ENCODE measurements around the gene LHB. TPM values are rescaled to one million over a fixed set of nuclear protein-coding genes. Genes with fewer than 3 reads are reported as not detected.
"Not testable (repeated sequence)": the region's sequence is repeated elsewhere in the genome, so short reads cannot be mapped to it uniquely, and the experiment has no call there.

The LHB gene
- total RNA-seq, 1 donor from 2014 or later, result not detected

DNA sequence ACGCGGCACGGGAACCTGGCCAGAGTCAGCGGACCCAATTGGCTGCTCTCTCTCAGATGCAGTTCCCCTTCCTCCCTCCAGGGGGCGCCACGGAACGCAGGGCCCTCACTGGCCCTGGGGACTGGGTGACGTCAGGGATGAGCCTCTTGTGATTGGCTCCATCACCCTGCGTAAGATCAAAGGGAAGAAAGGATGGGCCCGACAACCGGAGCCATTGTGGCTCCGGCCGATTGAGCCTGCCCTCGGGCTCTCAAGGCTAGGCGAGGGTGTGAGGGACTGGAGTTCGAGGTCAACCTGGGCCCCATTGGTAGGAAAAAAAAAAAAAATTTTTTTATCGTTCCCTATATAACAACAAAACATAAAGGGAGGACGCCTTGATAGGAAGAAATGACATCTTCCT lies 19.9 kb upstream of the LHB start, which contains the start of gene CGB1:
CGB1 (minus strand) TSS at position 81 of the 400 bp plus-strand sequence. CDS start 184 bp downstream, outside the sequence.
- not testable (repeated sequence) for H3K27me3 Mint-ChIP-seq (ENCODE audit: low read depth); H3K36me3 Mint-ChIP-seq; H3K9me3 Mint-ChIP-seq; H3K27ac Mint-ChIP-seq; DNase-seq (ENCODE audit: low spot score in 2 of 2, unreplicated experiment in 2 of 2); H3K4me3 Mint-ChIP-seq; H3K4me1 Mint-ChIP-seq
- TF ChIP-seq, protein P1, sequence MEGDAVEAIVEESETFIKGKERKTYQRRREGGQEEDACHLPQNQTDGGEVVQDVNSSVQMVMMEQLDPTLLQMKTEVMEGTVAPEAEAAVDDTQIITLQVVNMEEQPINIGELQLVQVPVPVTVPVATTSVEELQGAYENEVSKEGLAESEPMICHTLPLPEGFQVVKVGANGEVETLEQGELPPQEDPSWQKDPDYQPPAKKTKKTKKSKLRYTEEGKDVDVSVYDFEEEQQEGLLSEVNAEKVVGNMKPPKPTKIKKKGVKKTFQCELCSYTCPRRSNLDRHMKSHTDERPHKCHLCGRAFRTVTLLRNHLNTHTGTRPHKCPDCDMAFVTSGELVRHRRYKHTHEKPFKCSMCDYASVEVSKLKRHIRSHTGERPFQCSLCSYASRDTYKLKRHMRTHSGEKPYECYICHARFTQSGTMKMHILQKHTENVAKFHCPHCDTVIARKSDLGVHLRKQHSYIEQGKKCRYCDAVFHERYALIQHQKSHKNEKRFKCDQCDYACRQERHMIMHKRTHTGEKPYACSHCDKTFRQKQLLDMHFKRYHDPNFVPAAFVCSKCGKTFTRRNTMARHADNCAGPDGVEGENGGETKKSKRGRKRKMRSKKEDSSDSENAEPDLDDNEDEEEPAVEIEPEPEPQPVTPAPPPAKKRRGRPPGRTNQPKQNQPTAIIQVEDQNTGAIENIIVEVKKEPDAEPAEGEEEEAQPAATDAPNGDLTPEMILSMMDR (IDR thresholded peaks at IDR 0.05; ENCODE audit: unreplicated experiment), result peak; percentile 54

DNA sequence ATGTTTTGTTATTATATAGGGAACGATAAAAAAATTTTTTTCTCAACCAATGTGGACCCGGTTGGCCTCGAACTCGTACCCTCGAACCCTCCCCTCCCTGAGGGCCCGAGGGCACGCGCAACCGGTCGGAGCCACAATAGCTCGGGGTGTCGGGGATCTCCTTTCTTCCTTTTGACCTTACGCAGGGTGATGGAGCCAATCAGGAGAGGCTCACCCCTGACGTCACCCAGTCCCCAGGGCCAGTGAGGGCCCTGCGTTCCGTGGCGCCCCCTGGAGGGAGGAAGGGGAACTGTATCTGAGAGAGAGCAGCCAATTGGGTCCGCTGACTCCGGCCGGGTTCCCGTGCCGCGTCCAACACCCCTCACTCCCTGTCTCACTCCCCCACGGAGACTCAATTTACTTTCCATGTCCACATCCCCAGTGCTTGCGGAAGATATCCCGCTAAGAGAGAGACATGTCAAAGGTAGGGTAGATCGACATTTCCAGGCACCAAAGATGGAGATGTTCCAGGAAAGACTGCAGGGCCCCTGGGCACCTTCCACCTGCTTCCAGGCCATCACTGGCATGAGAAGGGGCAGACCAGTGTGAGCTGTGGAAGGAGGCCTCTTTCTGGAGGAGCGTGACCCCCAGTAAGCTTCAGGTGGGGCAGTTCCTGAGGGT lies 14.9 kb upstream of the LHB start, which contains the start of gene CGB2:
CGB2 (plus strand) TSS at position 249 of the 660 bp plus-strand sequence; CDS start at position 455, 206 bp downstream.
- not testable (repeated sequence) for H3K36me3 Mint-ChIP-seq, H3K27ac Mint-ChIP-seq, H3K4me3 Mint-ChIP-seq

DNA sequence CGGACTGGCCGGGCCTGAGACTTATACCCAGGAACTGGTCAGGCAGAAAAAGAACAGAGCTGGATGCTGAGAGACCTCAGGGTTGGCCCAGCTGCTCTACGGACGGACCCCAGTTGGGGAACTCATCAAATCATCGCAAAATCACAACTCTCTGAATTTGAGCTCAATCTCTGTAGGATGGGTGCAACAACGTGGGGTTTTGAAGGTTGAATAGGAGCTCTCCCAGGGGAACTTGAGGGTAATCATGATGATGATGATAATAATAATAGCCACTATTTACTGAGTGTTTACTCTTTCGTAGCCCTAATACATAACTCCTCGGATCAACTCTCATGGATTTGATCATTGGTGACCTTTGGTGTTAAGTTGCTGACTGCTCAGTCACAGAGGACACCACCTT lies 13.4 kb upstream of the LHB start:
- not testable (repeated sequence) for DNase-seq (ENCODE audit: low spot score in 2 of 2, unreplicated experiment in 2 of 2); H3K9me3 Mint-ChIP-seq; H3K4me3 Mint-ChIP-seq; H3K4me1 Mint-ChIP-seq; H3K27ac Mint-ChIP-seq; H3K36me3 Mint-ChIP-seq
- H3K27me3 Mint-ChIP-seq (ENCODE audit: low read depth), result peaks cover 17% of the 10 kb centered on the region

More for the DNA sequence above, 14.9 kb upstream of the LHB start, which contains the start of gene CGB2:
- not testable (repeated sequence) for H3K4me1 Mint-ChIP-seq; DNase-seq (ENCODE audit: low spot score in 2 of 2, unreplicated experiment in 2 of 2); H3K9me3 Mint-ChIP-seq
- TF ChIP-seq, protein P1 (IDR thresholded peaks at IDR 0.05; ENCODE audit: unreplicated experiment), result peak; percentile 36
- peaks cover 18% of the 10 kb centered on the region for H3K27me3 Mint-ChIP-seq (ENCODE audit: low read depth)

DNA sequence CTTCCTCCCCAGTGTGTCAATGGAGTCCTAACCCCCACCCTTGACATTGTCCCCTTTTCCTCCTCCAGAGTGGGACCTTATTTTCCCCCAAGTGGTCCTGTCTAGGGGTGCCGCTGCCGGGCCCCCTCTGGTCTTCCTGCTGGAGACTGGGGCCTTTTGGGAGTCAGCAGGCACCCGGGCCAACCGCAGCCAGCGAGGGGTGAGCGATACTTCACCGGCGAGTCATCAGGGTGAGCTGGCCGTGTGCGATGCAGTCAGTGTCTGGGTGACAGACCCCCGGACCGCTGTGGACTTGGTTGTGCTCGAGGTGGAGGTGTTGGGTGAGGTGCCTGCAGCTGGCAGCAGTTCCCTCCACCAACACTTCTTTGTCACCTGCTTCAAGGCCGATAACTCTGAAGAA lies 12.9 kb upstream of the LHB start:
- H3K27ac Mint-ChIP-seq; H3K4me1 Mint-ChIP-seq; H3K9me3 Mint-ChIP-seq; H3K4me3 Mint-ChIP-seq; DNase-seq (ENCODE audit: low spot score in 2 of 2, unreplicated experiment in 2 of 2); H3K36me3 Mint-ChIP-seq: not testable (repeated sequence)
- H3K27me3 Mint-ChIP-seq (ENCODE audit: low read depth), result peaks cover 16% of the 10 kb centered on the region

DNA sequence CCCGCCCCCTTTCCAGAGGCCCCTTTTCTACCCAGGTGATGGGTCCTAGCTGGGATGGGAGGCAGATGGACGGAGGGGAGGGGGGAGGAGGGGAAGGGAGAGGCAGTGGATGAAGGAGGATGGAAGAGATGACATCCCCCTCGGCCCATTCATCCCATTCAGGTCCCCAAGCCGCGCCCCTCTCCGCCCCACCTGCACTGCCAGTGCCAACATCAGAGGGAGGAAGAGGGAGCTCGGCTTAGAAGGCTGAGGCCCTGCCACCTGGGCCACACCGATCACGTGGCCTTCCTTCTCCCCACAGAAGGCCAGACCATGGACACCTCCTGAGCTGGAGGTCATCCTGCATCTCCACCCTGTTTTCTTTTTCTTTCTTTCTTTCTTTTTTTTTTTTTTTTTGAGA lies 11.8 kb upstream of the LHB start:
- H3K36me3 Mint-ChIP-seq; H3K4me1 Mint-ChIP-seq; H3K27ac Mint-ChIP-seq; H3K9me3 Mint-ChIP-seq; DNase-seq (ENCODE audit: low spot score in 2 of 2, unreplicated experiment in 2 of 2); H3K4me3 Mint-ChIP-seq: not testable (repeated sequence)
- H3K27me3 Mint-ChIP-seq (ENCODE audit: low read depth), result peaks cover 13% of the 10 kb centered on the region

DNA sequence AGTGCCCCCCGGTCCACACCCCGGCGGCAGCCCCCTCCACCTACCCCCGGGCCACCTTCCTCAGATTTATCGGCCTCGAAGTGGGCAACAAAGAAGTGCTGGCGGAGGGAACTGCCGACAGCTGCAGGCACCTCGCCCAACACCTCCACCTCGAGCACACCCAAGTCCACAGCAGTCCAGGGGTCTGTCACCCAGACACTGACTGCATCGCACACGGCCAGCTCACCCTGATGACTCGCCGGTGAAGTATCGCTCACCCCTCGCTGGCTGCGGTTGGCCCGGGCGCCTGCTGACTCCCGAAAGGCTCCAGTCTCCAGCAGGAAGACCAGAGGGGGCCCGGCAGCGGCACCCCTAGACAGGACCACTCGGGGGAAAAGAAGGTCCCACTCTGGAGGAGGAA lies 8.7 kb upstream of the LHB start:
- peaks cover 18% of the 10 kb centered on the region for H3K27me3 Mint-ChIP-seq (ENCODE audit: low read depth)
- not testable (repeated sequence) for DNase-seq (ENCODE audit: low spot score in 2 of 2, unreplicated experiment in 2 of 2); H3K36me3 Mint-ChIP-seq; H3K4me3 Mint-ChIP-seq; H3K27ac Mint-ChIP-seq; H3K4me1 Mint-ChIP-seq; H3K9me3 Mint-ChIP-seq

DNA sequence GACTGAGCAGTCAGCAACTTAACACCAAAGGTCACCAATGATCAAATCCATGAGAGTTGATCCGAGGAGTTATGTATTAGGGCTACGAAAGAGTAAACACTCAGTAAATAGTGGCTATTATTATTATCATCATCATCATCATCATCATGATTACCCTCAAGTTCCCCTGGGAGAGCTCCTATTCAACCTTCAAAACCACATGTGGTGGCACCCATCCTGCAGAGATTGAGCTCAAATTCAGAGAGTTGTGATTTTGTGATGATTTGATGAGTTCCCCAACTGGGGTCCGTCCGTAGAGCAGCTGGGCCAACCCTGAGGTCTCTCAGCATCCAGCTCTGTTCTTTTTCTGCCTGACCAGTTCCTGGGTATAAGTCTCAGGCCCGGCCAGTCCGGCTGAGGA lies 8.2 kb upstream of the LHB start:
- not testable (repeated sequence) for H3K36me3 Mint-ChIP-seq; H3K4me3 Mint-ChIP-seq; H3K27ac Mint-ChIP-seq; DNase-seq (ENCODE audit: low spot score in 2 of 2, unreplicated experiment in 2 of 2); H3K4me1 Mint-ChIP-seq; H3K9me3 Mint-ChIP-seq
- peaks cover 23% of the 10 kb centered on the region for H3K27me3 Mint-ChIP-seq (ENCODE audit: low read depth)

DNA sequence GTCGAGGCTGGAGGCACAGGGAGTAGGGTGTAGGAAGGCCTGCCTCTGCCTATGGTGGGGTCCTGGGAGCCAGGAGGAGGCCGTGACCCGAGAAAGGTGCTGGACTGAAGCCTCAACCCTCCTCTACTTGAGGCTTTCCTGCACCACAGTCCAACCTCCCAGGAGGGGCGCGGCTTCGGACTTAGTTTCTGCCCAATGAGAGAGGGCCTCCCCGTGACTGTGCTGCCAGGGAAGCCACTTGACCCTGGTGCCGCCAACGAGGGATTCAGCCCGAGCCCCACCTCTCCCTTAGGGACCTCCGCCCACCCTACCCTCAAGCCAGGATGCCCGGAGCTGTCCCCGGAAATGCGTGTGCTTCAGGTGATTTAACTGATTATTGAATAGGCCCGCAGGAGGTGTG lies 7.3 kb upstream of the LHB start, which contains the start of gene CGB3:
CGB3 (minus strand) TSS at position 101 of the 400 bp plus-strand sequence. CDS start 362 bp downstream, outside the sequence.
- not testable (repeated sequence) for H3K4me1 Mint-ChIP-seq; H3K36me3 Mint-ChIP-seq; H3K9me3 Mint-ChIP-seq; H3K27ac Mint-ChIP-seq; DNase-seq (ENCODE audit: low spot score in 2 of 2, unreplicated experiment in 2 of 2); H3K4me3 Mint-ChIP-seq
- peaks cover 31% of the 10 kb centered on the region for H3K27me3 Mint-ChIP-seq (ENCODE audit: low read depth)

Measured in mesothelial cell of epicardium (in vitro differentiated cells).